SJCRH30 (cell line): ENCODE measurements around the gene PLOD2. TPM values are rescaled to one million over a fixed set of nuclear protein-coding genes. Genes with fewer than 3 reads are reported as not detected.
A peak's percentile ranks its signal among the peaks of the same experiment; 100 is the strongest.

Experiments
- DNase-seq, 2 experiments: peaks; one replicate each; pipeline ENCODE4 v3.0.0-alpha.2; 2015 to 2020
- H3K27ac ChIP-seq: fragments of 250-450 bp; sonication (Bioruptor Pico); 2 replicates; pipeline ENCODE4 v1.5.1; 2020; ENCODE audit warnings: mild to moderate bottlenecking, moderate library complexity
- H3K27me3 ChIP-seq: fragments of 250-450 bp; sonication (Bioruptor Pico); 2 replicates; pipeline ENCODE4 v1.5.1; 2020; ENCODE audit warnings: mild to moderate bottlenecking, moderate library complexity
- H3K36me3 ChIP-seq: fragments of 250-450 bp; sonication (Bioruptor Pico); 2 replicates; pipeline ENCODE4 v1.5.1; 2020; ENCODE audit warnings: mild to moderate bottlenecking, moderate library complexity
- H3K4me1 ChIP-seq: fragments of 250-450 bp; sonication (Bioruptor Pico); 2 replicates; pipeline ENCODE4 v1.5.1; 2020; ENCODE audit warnings: mild to moderate bottlenecking, moderate library complexity
- H3K4me3 ChIP-seq: fragments of 250-450 bp; sonication (Bioruptor Pico); 2 replicates; pipeline ENCODE4 v1.5.1; 2020; ENCODE audit warnings: mild to moderate bottlenecking, moderate library complexity
- H3K9me3 ChIP-seq: fragments of 250-450 bp; sonication (Bioruptor Pico); replicated peaks from 2 replicates; pipeline ENCODE4 v1.5.1; 2020; ENCODE audit warnings: mild to moderate bottlenecking, moderate library complexity
- total RNA-seq: library from RNA; depleted of rRNA; stranded (reverse); fragments of >200 nt; shearing (Covaris generic); gene quantifications from 2 replicates; pipeline ENCODE4 v1.2.3, GENCODE V29; 2014

The PLOD2 gene
- total RNA-seq, 1 experiment from 2014 or later, result 43.3 TPM

DNA sequence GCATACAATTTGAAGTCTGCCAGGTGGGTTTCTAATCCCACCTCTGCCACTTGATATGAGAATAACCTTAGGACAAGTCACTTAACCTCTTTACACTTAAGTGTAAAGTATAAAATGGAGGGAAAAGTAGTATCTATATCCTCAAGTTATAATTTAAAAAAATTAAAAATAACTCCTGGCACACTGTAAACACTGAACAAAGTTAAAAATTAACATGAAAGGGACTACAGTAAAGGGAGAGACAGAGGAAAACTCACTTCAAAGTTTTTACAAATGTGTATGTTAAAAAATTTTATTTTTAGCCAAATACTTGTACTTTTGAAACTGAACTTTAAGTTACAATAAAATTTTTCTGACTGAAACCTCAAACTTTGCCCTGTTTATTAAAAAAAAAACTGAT, 49.6 kb downstream of the PLOD2 start:
- Histone ChIP-seq H3K4me3 (no peak overlapping the region), H3K36me3 (peaks cover 12% of the 10 kb centered on the region; the same call in 1 of the 2 replicates), H3K27ac (no peak overlapping the region), H3K9me3 (no peaks in the 10 kb centered on the region; the same call in 1 of the 2 replicates), H3K27me3 (no peaks in the 10 kb centered on the region), H3K4me1 (peaks cover 11% of the 10 kb centered on the region)
- DNase-seq, result no peak

GRCh38 chr3:146110161-146110560, 50.8 kb downstream of the PLOD2 start:
- Histone ChIP-seq H3K4me1 (peaks cover 11% of the 10 kb centered on the region), H3K9me3 (no peaks in the 10 kb centered on the region), H3K27ac (no peak overlapping the region), H3K27me3 (no peaks in the 10 kb centered on the region), H3K36me3 (peaks cover 13% of the 10 kb centered on the region), H3K4me3 (no peak overlapping the region)
- DNase-seq, result peak in 1 of 2 experiments; percentile 40

GRCh38 chr3:146106986-146107385, 54.0 kb downstream of the PLOD2 start:
- Histone ChIP-seq H3K9me3 (no peaks in the 10 kb centered on the region), H3K4me3 (no peak overlapping the region), H3K27ac (no peak overlapping the region), H3K27me3 (no peaks in the 10 kb centered on the region), H3K36me3 (peaks cover 21% of the 10 kb centered on the region), H3K4me1 (peaks cover 11% of the 10 kb centered on the region)
- no peak for DNase-seq

DNA sequence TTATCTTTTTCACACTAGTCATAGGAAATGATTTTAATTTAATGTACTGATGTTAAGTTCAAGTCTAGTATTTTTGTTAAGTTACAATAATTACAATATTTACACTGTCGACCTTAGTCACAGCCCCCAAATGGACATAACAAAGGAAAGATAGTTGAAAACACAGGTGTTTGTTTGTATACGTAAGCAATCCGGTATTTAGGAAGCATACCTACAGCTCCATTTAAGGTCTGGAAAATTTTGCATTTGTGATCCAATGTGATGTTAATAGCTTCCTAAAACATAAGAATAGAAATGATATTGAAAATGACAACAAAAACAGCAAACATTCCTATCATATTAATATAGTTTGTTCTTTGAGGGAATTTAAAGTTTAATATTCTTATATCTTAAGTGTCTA, 56.9 kb downstream of the PLOD2 start:
- Histone ChIP-seq H3K9me3 (no peaks in the 10 kb centered on the region), H3K27ac (no peak overlapping the region), H3K4me1 (no peaks in the 10 kb centered on the region), H3K27me3 (no peaks in the 10 kb centered on the region), H3K4me3 (no peak overlapping the region), H3K36me3 (peaks cover 17% of the 10 kb centered on the region)
- no peak for DNase-seq

DNA sequence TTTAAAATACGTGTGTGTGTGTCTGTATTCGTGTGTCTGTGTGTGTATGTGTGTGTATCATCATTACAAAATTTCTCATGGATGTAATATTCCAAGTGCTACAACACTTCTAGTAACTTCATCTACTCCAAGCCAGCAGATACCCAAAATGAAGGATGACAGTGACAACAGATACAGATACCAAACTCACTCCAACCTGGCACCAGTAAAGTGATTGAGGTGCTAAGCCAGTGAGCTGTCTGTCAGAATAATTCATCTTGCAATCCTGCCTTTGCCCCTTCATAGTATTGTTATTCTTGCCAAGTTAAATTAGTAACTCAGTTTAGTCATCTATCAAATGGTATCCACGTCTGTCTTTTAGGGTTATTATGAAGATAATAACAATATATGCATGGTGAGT, 58.1 kb downstream of the PLOD2 start:
- Histone ChIP-seq H3K36me3 (peaks cover 16% of the 10 kb centered on the region), H3K4me3 (no peak overlapping the region), H3K27me3 (no peaks in the 10 kb centered on the region), H3K4me1 (no peaks in the 10 kb centered on the region), H3K27ac (no peak overlapping the region), H3K9me3 (no peaks in the 10 kb centered on the region)
- no peak for DNase-seq

- no peak overlapping the region for H3K27ac ChIP-seq
- H3K36me3 ChIP-seq, result peaks cover 16% of the 10 kb centered on the region
- H3K4me1 ChIP-seq, result no peaks in the 10 kb centered on the region
- H3K4me3 ChIP-seq, result no peak overlapping the region
- H3K9me3 ChIP-seq, result no peaks in the 10 kb centered on the region
- no peaks in the 10 kb centered on the region for H3K27me3 ChIP-seq
- DNase-seq, result no peak
Observed at GRCh38 chr3:146101538-146101937, 59.4 kb downstream of the PLOD2 start.

DNA sequence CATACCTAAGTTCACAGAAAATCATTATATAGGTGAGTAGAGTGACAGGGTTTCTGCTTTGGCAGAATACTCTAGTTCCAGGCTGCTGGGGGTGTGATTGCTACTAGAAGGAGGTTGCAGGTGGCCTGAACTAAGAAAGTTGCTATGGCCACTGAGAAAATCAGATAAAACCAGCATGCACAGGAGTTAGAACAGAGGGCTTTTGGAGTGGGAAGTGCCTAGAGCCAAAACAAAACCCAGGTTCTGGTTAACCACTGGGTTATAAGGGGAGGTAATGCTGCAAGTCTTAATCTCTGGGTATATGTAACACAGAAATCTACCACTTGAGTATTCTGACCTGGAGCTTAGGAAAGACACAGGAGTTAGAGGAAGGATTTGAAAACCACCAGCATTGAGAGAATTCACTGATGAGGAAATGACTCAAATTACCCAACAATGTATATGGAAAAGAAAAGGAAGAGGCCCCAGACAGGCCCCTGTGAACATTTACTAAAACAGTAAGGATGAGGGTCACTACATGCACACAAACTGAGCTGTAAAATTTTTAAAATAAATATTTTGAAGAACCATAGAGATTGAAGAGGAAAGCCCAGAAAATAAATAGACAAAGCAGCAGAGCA, 60.0 kb downstream of the PLOD2 start:
- Histone ChIP-seq H3K27ac (no peak overlapping the region), H3K4me3 (no peak overlapping the region), H3K36me3 (peaks cover 15% of the 10 kb centered on the region), H3K4me1 (no peaks in the 10 kb centered on the region), H3K9me3 (no peaks in the 10 kb centered on the region), H3K27me3 (no peaks in the 10 kb centered on the region)
- no peak for DNase-seq

- Histone ChIP-seq H3K4me1 (no peaks in the 10 kb centered on the region), H3K27ac (no peak overlapping the region), H3K36me3 (peaks cover 11% of the 10 kb centered on the region), H3K4me3 (no peak overlapping the region), H3K27me3 (no peaks in the 10 kb centered on the region), H3K9me3 (no peaks in the 10 kb centered on the region)
- no peak for DNase-seq
Observed at GRCh38 chr3:146100180-146100579, 60.8 kb downstream of the PLOD2 start.

GRCh38 chr3:146099316-146099715, 61.7 kb downstream of the PLOD2 start:
- H3K27ac ChIP-seq, result no peak overlapping the region
- no peak overlapping the region for H3K4me3 ChIP-seq
- DNase-seq, result no peak
- no peaks in the 10 kb centered on the region for H3K4me1 ChIP-seq
- no peaks in the 10 kb centered on the region for H3K27me3 ChIP-seq
- peaks cover 11% of the 10 kb centered on the region for H3K36me3 ChIP-seq
- H3K9me3 ChIP-seq, result no peaks in the 10 kb centered on the region

DNA sequence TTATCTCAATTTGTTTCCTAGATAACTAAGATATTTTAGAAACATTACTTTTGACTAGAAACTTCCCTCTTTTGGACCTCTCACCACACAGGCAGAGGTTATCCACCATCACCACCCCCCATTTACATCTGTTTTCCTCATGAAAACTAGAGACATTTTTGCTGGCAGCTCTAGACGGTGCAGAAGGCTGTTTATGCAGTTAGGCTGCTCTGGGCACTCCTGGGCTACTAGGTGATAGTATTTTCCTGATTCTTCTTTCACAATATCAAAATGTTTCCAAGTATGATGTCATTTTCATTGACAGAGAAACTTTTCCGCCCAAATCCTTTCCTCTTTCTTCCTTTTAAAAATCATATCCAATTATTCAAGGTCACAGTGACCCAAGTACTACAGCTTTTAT, 67.1 kb downstream of the PLOD2 start:
- no peaks in the 10 kb centered on the region for H3K4me1 ChIP-seq
- no peaks in the 10 kb centered on the region for H3K36me3 ChIP-seq
- no peaks in the 10 kb centered on the region for H3K27me3 ChIP-seq
- H3K9me3 ChIP-seq, result no peaks in the 10 kb centered on the region
- no peak overlapping the region for H3K4me3 ChIP-seq
- H3K27ac ChIP-seq, result no peak overlapping the region
- no peak for DNase-seq

DNA sequence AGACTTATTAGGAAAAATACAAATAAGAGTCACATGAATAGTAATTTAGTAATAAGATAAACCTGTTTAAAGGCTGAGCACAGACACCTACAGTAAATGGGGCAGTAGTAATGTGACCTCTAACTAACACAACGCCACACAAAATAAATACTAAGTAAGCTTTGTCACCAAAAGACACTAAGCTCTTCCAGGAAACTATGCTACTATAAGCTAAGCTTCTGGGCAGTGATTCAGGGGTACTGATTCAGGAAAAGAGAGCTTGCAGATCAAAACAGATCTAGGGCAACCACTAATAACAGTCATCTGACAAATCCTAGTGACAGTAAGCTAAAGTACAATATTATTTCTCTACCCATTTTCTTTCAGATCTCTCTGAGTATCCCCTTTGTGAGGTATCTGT, 68.8 kb downstream of the PLOD2 start:
- no peak for DNase-seq
- H3K9me3 ChIP-seq, result no peaks in the 10 kb centered on the region
- H3K27me3 ChIP-seq, result no peaks in the 10 kb centered on the region
- H3K36me3 ChIP-seq, result no peaks in the 10 kb centered on the region
- H3K4me1 ChIP-seq, result no peaks in the 10 kb centered on the region
- no peak overlapping the region for H3K27ac ChIP-seq
- H3K4me3 ChIP-seq, result no peak overlapping the region

- Histone ChIP-seq H3K27ac (no peak overlapping the region), H3K4me3 (no peak overlapping the region), H3K36me3 (no peaks in the 10 kb centered on the region), H3K27me3 (no peaks in the 10 kb centered on the region), H3K9me3 (no peaks in the 10 kb centered on the region), H3K4me1 (peaks cover 4% of the 10 kb centered on the region)
- DNase-seq, result no peak
Observed at GRCh38 chr3:146091397-146091796, 69.6 kb downstream of the PLOD2 start.

DNA sequence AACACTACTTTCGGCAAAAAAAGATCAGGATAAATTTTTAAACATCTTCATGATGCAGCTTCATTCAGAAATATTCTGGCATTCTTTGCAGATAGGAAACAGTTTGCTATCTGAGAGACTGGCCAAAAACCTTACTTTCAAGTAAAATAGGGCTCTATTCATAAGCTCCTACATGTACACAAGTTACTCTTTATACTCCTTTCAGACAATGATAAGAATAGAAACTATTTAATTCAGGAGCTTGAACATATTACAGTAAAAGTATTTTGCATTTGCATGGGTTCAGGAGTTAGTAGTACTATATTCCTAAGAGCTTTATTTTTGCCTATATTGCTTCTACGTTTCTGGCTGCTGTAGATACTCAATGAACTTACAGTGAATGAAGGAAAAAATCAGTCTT, 70.5 kb downstream of the PLOD2 start:
- Histone ChIP-seq H3K27me3 (no peaks in the 10 kb centered on the region), H3K4me1 (peaks cover 13% of the 10 kb centered on the region), H3K9me3 (no peaks in the 10 kb centered on the region), H3K27ac (no peak overlapping the region), H3K4me3 (no peak overlapping the region), H3K36me3 (no peaks in the 10 kb centered on the region)
- no peak for DNase-seq

DNA sequence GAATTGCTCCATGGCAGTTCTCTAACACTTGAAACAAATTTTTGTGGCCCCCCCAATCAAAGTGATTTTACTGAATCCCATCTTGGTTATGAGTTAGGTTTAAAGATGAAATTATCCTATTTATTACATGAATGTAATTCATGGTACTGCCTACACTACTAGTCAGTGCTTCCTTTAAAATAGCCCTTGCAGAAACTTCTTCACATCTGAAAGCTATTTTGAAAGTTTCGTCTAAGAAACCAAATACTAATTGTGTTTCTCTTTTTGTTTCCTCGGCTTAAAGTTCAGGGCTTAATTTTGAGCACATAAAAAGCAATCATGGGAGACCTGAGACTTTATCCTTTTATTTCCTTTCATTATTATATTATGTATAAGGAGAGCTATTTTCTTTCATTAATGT, 72.1 kb downstream of the PLOD2 start:
- Histone ChIP-seq H3K27ac (no peak overlapping the region), H3K9me3 (no peaks in the 10 kb centered on the region), H3K4me3 (no peak overlapping the region), H3K36me3 (no peaks in the 10 kb centered on the region), H3K27me3 (no peaks in the 10 kb centered on the region), H3K4me1 (peaks cover 15% of the 10 kb centered on the region)
- no peak for DNase-seq

GRCh38 chr3:146087116-146087515, 73.9 kb downstream of the PLOD2 start:
- H3K9me3 ChIP-seq, result no peaks in the 10 kb centered on the region
- H3K27me3 ChIP-seq, result no peaks in the 10 kb centered on the region
- peaks cover 15% of the 10 kb centered on the region for H3K4me1 ChIP-seq
- H3K27ac ChIP-seq, result no peak overlapping the region
- no peak overlapping the region for H3K4me3 ChIP-seq
- H3K36me3 ChIP-seq, result no peaks in the 10 kb centered on the region
- DNase-seq, result no peak

DNA sequence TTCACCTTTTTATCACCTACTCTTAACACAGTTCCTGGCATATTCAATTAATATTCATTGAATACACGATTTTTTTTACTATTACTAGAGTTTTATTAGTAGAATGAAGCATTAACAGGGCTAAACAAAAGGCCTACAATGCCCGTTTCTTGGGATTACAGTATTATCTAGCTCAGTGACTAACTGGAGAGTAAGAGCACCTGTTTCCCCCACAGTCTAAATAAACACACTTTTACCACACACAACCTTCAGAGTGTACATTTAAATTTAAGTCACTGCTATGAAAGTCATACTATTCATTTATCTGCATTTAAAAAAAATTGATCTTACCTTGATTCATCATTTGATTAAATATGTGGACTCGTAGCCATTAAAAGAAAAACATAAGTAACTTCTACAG, 74.8 kb downstream of the PLOD2 start:
- H3K4me3 ChIP-seq, result no peak overlapping the region
- H3K36me3 ChIP-seq, result no peaks in the 10 kb centered on the region
- no peak overlapping the region for H3K27ac ChIP-seq
- DNase-seq, result peak in 1 of 2 experiments; percentile 49
- no peaks in the 10 kb centered on the region for H3K9me3 ChIP-seq
- H3K4me1 ChIP-seq, result peaks cover 15% of the 10 kb centered on the region
- H3K27me3 ChIP-seq, result no peaks in the 10 kb centered on the region
